Suprapubic skin (tissue), 4 donors: ENCODE measurements around the gene PARD6B.

Experiments
- CTCF ChIP-seq, 2 donors: fragments of 200-600 bp in 1 of 2; fragments of 450-650 bp in 1 of 2; sonication (generic) in 1 of 2; IDR thresholded peaks; one replicate each; pipeline ENCODE4 v1.5.1; 2016 to 2019; ENCODE audit warnings: antibody characterized with exemption in 2 of 2, mild to moderate bottlenecking in 1 of 2, moderate library complexity in 1 of 2
- EP300 ChIP-seq: sonication (generic); formaldehyde crosslinking; IDR thresholded peaks from one replicate; pipeline ENCODE4 v1.6.1; 2017; ENCODE audit warnings: antibody characterized with exemption
- POLR2A ChIP-seq, 2 donors: fragments of 450-650 bp; IDR thresholded peaks; one replicate each; pipeline ENCODE4 v1.6.1; 2017; ENCODE audit warnings: antibody characterized with exemption in 2 of 2, mild to moderate bottlenecking in 2 of 2, moderate library complexity in 2 of 2
- POLR2AphosphoS5 ChIP-seq, 3 donors: sonication (generic); formaldehyde crosslinking; IDR thresholded peaks; one replicate each; pipeline ENCODE4 v1.6.1; 2017; ENCODE audit warnings: antibody characterized with exemption in 3 of 3

DNA sequence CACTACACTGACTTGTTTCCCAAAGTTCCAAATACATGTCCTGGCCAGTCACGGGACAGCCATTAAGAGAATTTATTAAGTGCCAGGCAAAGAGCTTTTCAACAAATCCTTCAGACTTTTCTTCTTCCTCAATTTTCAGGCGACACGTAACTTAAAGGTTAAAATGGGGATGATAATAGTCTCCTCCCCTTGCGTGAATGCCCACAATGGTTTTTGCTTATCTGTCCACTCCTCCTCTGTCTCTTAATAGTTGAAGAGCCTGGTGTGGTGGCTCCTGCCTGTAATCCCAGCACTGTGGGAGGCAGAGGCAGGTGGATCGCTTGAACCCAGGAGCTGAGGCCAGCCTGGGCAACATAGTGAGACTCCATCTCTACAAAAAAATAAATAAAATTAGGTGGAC, 11.4 kb upstream of the PARD6B start:
- TF ChIP-seq CTCF (IDR thresholded peaks at IDR 0.05) (no peak), POLR2AphosphoS5 (IDR thresholded peaks at IDR 0.05) (no peak), EP300 (no peak), POLR2A (IDR thresholded peaks at IDR 0.05) (no peak)
